CD4-positive, alpha-beta T cell (primary cell): Measurements from ENCODE around the gene SNRNP200. TPM values are rescaled to one million over a fixed set of nuclear protein-coding genes. Genes with fewer than 3 reads are reported as not detected.

Experiments
- ATAC-seq: fragments of 200-7000 bp; cut with Tn5 transposase; one replicate; pipeline ENCODE4 v1.10.0; 2022; ENCODE audit warnings: mild to moderate bottlenecking; ENCODE audit not compliant: poor library complexity
- CTCF ChIA-PET: fragments of 350-600 bp; sonication (Branson Sonifier 250); formaldehyde crosslinking; loops from one replicate; lab custom pipeline; 2021; ENCODE audit warnings: antibody characterized with exemption, inconsistent platforms; lab: Charles Lee
- POLR2A ChIA-PET: fragments of 350-600 bp; sonication (Branson Sonifier 250); formaldehyde crosslinking; loops from one replicate; lab custom pipeline; 2021; ENCODE audit warnings: antibody characterized with exemption, inconsistent platforms; lab: Charles Lee
- DNase-seq, 14 experiments: peaks; one replicate each; pipeline ENCODE4 v3.0.0-alpha.2; 2013 to 2020; ENCODE audit warnings: mixed read lengths in 2 of 14
- H3K27ac ChIP-seq, 2 donors: one replicate each; pipeline versions ENCODE4 v1.5.1 to v1.7.0; 2013; ENCODE audit warnings: low read length in 2 of 2, low read depth in 1 of 2, mild to moderate bottlenecking in 1 of 2
- H3K27me3 ChIP-seq, 2 experiments: 1 replicate in 1 of 2; 2 replicates in 1 of 2; pipeline versions ENCODE4 v1.6.1 to v1.7.0; 2013; ENCODE audit warnings: low read length in 2 of 2, control low read depth in 1 of 2, mild to moderate bottlenecking in 1 of 2, moderate library complexity in 1 of 2; ENCODE audit not compliant: insufficient read depth in 2 of 2, control insufficient read depth in 1 of 2
- H3K36me3 ChIP-seq: one replicate; pipeline ENCODE4 v1.6.1; 2013; ENCODE audit warnings: low read length, control low read depth; ENCODE audit not compliant: insufficient read depth
- H3K4me1 ChIP-seq: one replicate; pipeline ENCODE4 v1.6.1; 2013; ENCODE audit warnings: low read length, control low read depth; ENCODE audit not compliant: insufficient read depth
- H3K4me3 ChIP-seq: one replicate; pipeline ENCODE4 v1.5.1; 2013; ENCODE audit warnings: mild to moderate bottlenecking, low read length, moderate library complexity
- H3K9me3 ChIP-seq, 2 experiments: 1 replicate in 1 of 2; 2 replicates in 1 of 2; pipeline versions ENCODE4 v1.6.1 to v1.7.0; 2013; ENCODE audit warnings: low read length in 2 of 2, mild to moderate bottlenecking in 2 of 2, control low read depth in 1 of 2, moderate library complexity in 1 of 2; ENCODE audit not compliant: control insufficient read depth in 1 of 2, insufficient read depth in 1 of 2
- H3K27ac Mint-ChIP-seq: one replicate; pipeline ENCODE4 v1.8.0; 2020; ENCODE audit warnings: mixed read lengths
- H3K27me3 Mint-ChIP-seq: one replicate; pipeline ENCODE4 v1.8.0; 2021; ENCODE audit warnings: mixed read lengths
- H3K36me3 Mint-ChIP-seq: one replicate; pipeline ENCODE4 v1.8.0; 2021; ENCODE audit warnings: low read depth, mixed read lengths
- H3K4me1 Mint-ChIP-seq: one replicate; pipeline ENCODE4 v1.8.0; 2021; ENCODE audit warnings: low read depth, mixed read lengths
- H3K4me3 Mint-ChIP-seq: one replicate; pipeline ENCODE4 v1.8.0; 2020; ENCODE audit warnings: mild to moderate bottlenecking, mixed read lengths
- H3K9me3 Mint-ChIP-seq: one replicate; pipeline ENCODE4 v1.8.0; 2020; ENCODE audit warnings: mixed read lengths
- CTCF ChIP-seq: fragments of 200-600 bp; IDR thresholded peaks from one replicate; pipeline ENCODE4 v1.8.0; 2022; ENCODE audit warnings: antibody characterized with exemption, mild to moderate bottlenecking
- intact Hi-C, 2 experiments: fragments of 100-400 bp; cut with DNase I in 1 of 2; cut with micrococcal nuclease in 1 of 2; formaldehyde crosslinking; loops; one replicate each; pipeline versions ENCODE4 v1.15.1 to v1.9.0; 2023 to 2025; cut with DNase I, micrococcal nuclease
- total RNA-seq, 174 experiments: library from RNA in 2 of 174; stranded (reverse) in 2 of 174; gene quantifications; one replicate each; pipeline ENCODE4 v1.2.3 and lab custom pipeline; 2021 to 2026

The SNRNP200 gene
- total RNA-seq, 2 experiments from 2014 or later: 274 to 297 TPM

- TF ChIP-seq CTCF: no peak
- intact Hi-C loops: no loop called here
- no peaks in the 10 kb centered on the region for H3K27me3 ChIP-seq
- no peaks in the 10 kb centered on the region for H3K36me3 ChIP-seq
- H3K4me1 ChIP-seq: no peaks in the 10 kb centered on the region
- POLR2A ChIA-PET: interaction anchor here (1.5 kb wide), 1 partner anchor 10 kb away, joined by 3 read pairs; no protein-coding TSS in a partner anchor
- Mint-ChIP-seq H3K27ac (no peak overlapping the region), H3K4me1 (no peaks in the 10 kb centered on the region), H3K4me3 (no peak overlapping the region), H3K36me3 (no peaks in the 10 kb centered on the region), H3K27me3 (no peaks in the 10 kb centered on the region), H3K9me3 (no peaks in the 10 kb centered on the region)
- no peak for ATAC-seq
- no peak for DNase-seq
- H3K27ac ChIP-seq: no peak overlapping the region
- CTCF ChIA-PET: no interaction called here
- H3K9me3 ChIP-seq: no peaks in the 10 kb centered on the region
- no peak overlapping the region for H3K4me3 ChIP-seq
Measured at GRCh38 chr2:96231316-96231715, 74.0 kb downstream of the SNRNP200 start.

GRCh38 chr2:96225016-96225533, 80.3 kb downstream of the SNRNP200 start:
- Histone ChIP-seq H3K27me3 (no peaks in the 10 kb centered on the region), H3K36me3 (no peaks in the 10 kb centered on the region), H3K4me1 (no peaks in the 10 kb centered on the region), H3K4me3 (no peak overlapping the region), H3K27ac (no peak overlapping the region), H3K9me3 (no peaks in the 10 kb centered on the region)
- TF ChIP-seq CTCF: no peak
- ChIA-PET CTCF (no interaction called here), POLR2A (interaction anchor here (2.0 kb wide), 1 partner anchor 17 kb away, joined by 7 read pairs; the partner anchor contains the start of gene STARD7)
- no peak for ATAC-seq
- Mint-ChIP-seq H3K9me3 (no peaks in the 10 kb centered on the region), H3K27me3 (no peaks in the 10 kb centered on the region), H3K36me3 (no peaks in the 10 kb centered on the region), H3K27ac (no peak overlapping the region), H3K4me1 (no peaks in the 10 kb centered on the region), H3K4me3 (no peak overlapping the region)
- intact Hi-C loops: no loop called here
- DNase-seq: peak in 2 of 14 experiments; percentile 56 to 62

Other genes with a start within 250 kb of the SNRNP200 start
- gene ADRA2B, start 189.0 kb downstream of the SNRNP200 start, total RNA-seq: under 1 TPM; 0.52 to 0.84 TPM
- 1 to 10 TPM; 5.0 to 6.5 TPM for gene ASTL, start 167.0 kb downstream of the SNRNP200 start, total RNA-seq
- gene DUSP2, start 160.1 kb downstream of the SNRNP200 start, total RNA-seq: 100 to 1,000 TPM; 728 to 730 TPM
- gene STARD7, start 96.7 kb downstream of the SNRNP200 start, total RNA-seq: 10 to 100 TPM; 57.4 to 58.6 TPM
- gene TMEM127, start 39.5 kb downstream of the SNRNP200 start, total RNA-seq: 10 to 100 TPM; 34.2 to 36.0 TPM
- 10 to 100 TPM; 55.4 to 55.6 TPM for gene CIAO1, start 39.3 kb downstream of the SNRNP200 start, total RNA-seq
- 1 to 10 TPM; 5.1 to 5.7 TPM for gene ITPRIPL1, start 19.8 kb upstream of the SNRNP200 start, total RNA-seq
- 1 to 10 TPM; 3.0 to 3.1 TPM for gene NCAPH, start 30.2 kb upstream of the SNRNP200 start, total RNA-seq
- not detected for gene NEURL3, start 199.8 kb upstream of the SNRNP200 start, total RNA-seq
- gene ARID5A, start 231.2 kb upstream of the SNRNP200 start, total RNA-seq: 100 to 1,000 TPM; 326 to 342 TPM